ENCODE data around the gene MEIOB. TPM values are rescaled to one million over a fixed set of nuclear protein-coding genes. Genes with fewer than 3 reads are reported as not detected.

MEIOB gene
- total RNA-seq, 6 experiments from 2014 or later: not detected

GRCh38 chr16:1784977-1785845 lies 86.8 kb downstream of the MEIOB start:
- H3K27ac Mint-ChIP-seq: no peak overlapping the region
- peaks cover 4% of the 10 kb centered on the region; the same call in 1 of the 2 replicates for H3K36me3 Mint-ChIP-seq (ENCODE audit: low read depth)
- H3K9me3 Mint-ChIP-seq: no peaks in the 10 kb centered on the region

More at GRCh38 chr16:1784977-1785845, 86.8 kb downstream of the MEIOB start:
- DNase-seq: no peak
- Mint-ChIP-seq H3K4me1 (ENCODE audit: low read depth) (peaks cover 22% of the 10 kb centered on the region), H3K27me3 (ENCODE audit: insufficient read depth) (peaks cover 15% of the 10 kb centered on the region), H3K4me3 (no peak overlapping the region)
- no peak for TF ChIP-seq CTCF (IDR thresholded peaks at IDR 0.05)

Other genes with a start within 250 kb of the MEIOB start
- gene JPT2, start 193.9 kb downstream of the MEIOB start, total RNA-seq (2021; fragmentation: NEBNext Ultra II Directional; extraction: Animal tissue kit (Norgen Biotek cat#: 25700)): 10 to 100 TPM; 71.7 to 92.9 (median 80.8) TPM
- 10 to 100 TPM; 34.3 to 39.9 (median 37.1) TPM for gene MAPK8IP3, start 166.0 kb downstream of the MEIOB start, total RNA-seq (2021; fragmentation: NEBNext Ultra II Directional; extraction: Animal tissue kit (Norgen Biotek cat#: 25700))
- gene NME3, start 100.6 kb downstream of the MEIOB start, total RNA-seq (2021; fragmentation: NEBNext Ultra II Directional; extraction: Animal tissue kit (Norgen Biotek cat#: 25700)): 10 to 100 TPM; 28.2 to 61.0 (median 31.3) TPM
- gene EME2, start 99.4 kb downstream of the MEIOB start, total RNA-seq (2021; fragmentation: NEBNext Ultra II Directional; extraction: Animal tissue kit (Norgen Biotek cat#: 25700)): 10 to 100 TPM; 11.4 to 16.1 (median 12.3) TPM
- 100 to 1,000 TPM; 122 to 161 (median 132) TPM for gene MRPS34, start 99.0 kb downstream of the MEIOB start, total RNA-seq (2021; fragmentation: NEBNext Ultra II Directional; extraction: Animal tissue kit (Norgen Biotek cat#: 25700))
- gene SPSB3, start 89.6 kb downstream of the MEIOB start, total RNA-seq (2021; fragmentation: NEBNext Ultra II Directional; extraction: Animal tissue kit (Norgen Biotek cat#: 25700)): 10 to 100 TPM; 12.3 to 15.8 (median 13.9) TPM
- gene NUBP2, start 89.2 kb downstream of the MEIOB start, total RNA-seq (2021; fragmentation: NEBNext Ultra II Directional; extraction: Animal tissue kit (Norgen Biotek cat#: 25700)): 10 to 100 TPM; 41.5 to 53.8 (median 43.5) TPM
- not detected for gene IGFALS, start 78.5 kb downstream of the MEIOB start, total RNA-seq (2021; fragmentation: NEBNext Ultra II Directional; extraction: Animal tissue kit (Norgen Biotek cat#: 25700))
- gene HAGH, start 45.3 kb downstream of the MEIOB start, total RNA-seq (2021; fragmentation: NEBNext Ultra II Directional; extraction: Animal tissue kit (Norgen Biotek cat#: 25700)): 10 to 100 TPM; 34.2 to 55.3 (median 38.7) TPM
- 10 to 100 TPM; 29.4 to 40.7 (median 31.2) TPM for gene FAHD1, start 45.0 kb downstream of the MEIOB start, total RNA-seq (2021; fragmentation: NEBNext Ultra II Directional; extraction: Animal tissue kit (Norgen Biotek cat#: 25700))
- not detected for gene HS3ST6, start 46.3 kb upstream of the MEIOB start, total RNA-seq (2021; fragmentation: NEBNext Ultra II Directional; extraction: Animal tissue kit (Norgen Biotek cat#: 25700))
- gene MSRB1, start 71.0 kb upstream of the MEIOB start, total RNA-seq (2021; fragmentation: NEBNext Ultra II Directional; extraction: Animal tissue kit (Norgen Biotek cat#: 25700)): 10 to 100 TPM; 21.0 to 27.4 (median 22.7) TPM
- not detected for gene RPL3L, start 82.5 kb upstream of the MEIOB start, total RNA-seq (2021; fragmentation: NEBNext Ultra II Directional; extraction: Animal tissue kit (Norgen Biotek cat#: 25700))
- 100 to 1,000 TPM; 146 to 190 (median 173) TPM for gene NDUFB10, start 87.4 kb upstream of the MEIOB start, total RNA-seq (2021; fragmentation: NEBNext Ultra II Directional; extraction: Animal tissue kit (Norgen Biotek cat#: 25700))
- 1,000 to 10,000 TPM; 2,281 to 2,831 (median 2,477) TPM for gene RPS2, start 92.7 kb upstream of the MEIOB start, total RNA-seq (2021; fragmentation: NEBNext Ultra II Directional; extraction: Animal tissue kit (Norgen Biotek cat#: 25700))
- gene RNF151, start 94.7 kb upstream of the MEIOB start, total RNA-seq (2021; fragmentation: NEBNext Ultra II Directional; extraction: Animal tissue kit (Norgen Biotek cat#: 25700)): not detected
- 10 to 100 TPM; 42.4 to 47.3 (median 44.1) TPM for gene TBL3, start 99.9 kb upstream of the MEIOB start, total RNA-seq (2021; fragmentation: NEBNext Ultra II Directional; extraction: Animal tissue kit (Norgen Biotek cat#: 25700))
- under 1 TPM in 3 of 6 experiments, not detected in 3; 0.28 to 0.46 (median 0.45) TPM for gene NOXO1, start 109.3 kb upstream of the MEIOB start, total RNA-seq (2021; fragmentation: NEBNext Ultra II Directional; extraction: Animal tissue kit (Norgen Biotek cat#: 25700))
- 10 to 100 TPM; 28.8 to 45.5 (median 40.2) TPM for gene GFER, start 112.0 kb upstream of the MEIOB start, total RNA-seq (2021; fragmentation: NEBNext Ultra II Directional; extraction: Animal tissue kit (Norgen Biotek cat#: 25700))
- 1 to 10 TPM in 5 of 6 experiments, under 1 TPM in 1; 0.96 to 1.4 (median 1.2) TPM for gene SYNGR3, start 117.8 kb upstream of the MEIOB start, total RNA-seq (2021; fragmentation: NEBNext Ultra II Directional; extraction: Animal tissue kit (Norgen Biotek cat#: 25700))
- gene ZNF598, start 137.7 kb upstream of the MEIOB start, total RNA-seq (2021; fragmentation: NEBNext Ultra II Directional; extraction: Animal tissue kit (Norgen Biotek cat#: 25700)): 10 to 100 TPM; 37.1 to 48.1 (median 40.7) TPM
- 1 to 10 TPM in 4 of 6 experiments, under 1 TPM in 2; 0.57 to 2.1 (median 1.4) TPM for gene NPW, start 147.6 kb upstream of the MEIOB start, total RNA-seq (2021; fragmentation: NEBNext Ultra II Directional; extraction: Animal tissue kit (Norgen Biotek cat#: 25700))
- gene NHERF2, start 154.7 kb upstream of the MEIOB start, total RNA-seq (2021; fragmentation: NEBNext Ultra II Directional; extraction: Animal tissue kit (Norgen Biotek cat#: 25700)): 100 to 1,000 TPM; 140 to 177 (median 152) TPM
- gene NTHL1, start 175.7 kb upstream of the MEIOB start, total RNA-seq (2021; fragmentation: NEBNext Ultra II Directional; extraction: Animal tissue kit (Norgen Biotek cat#: 25700)): 10 to 100 TPM; 23.7 to 31.5 (median 26.4) TPM
- 10 to 100 TPM; 72.0 to 88.3 (median 83.2) TPM for gene TSC2, start 175.8 kb upstream of the MEIOB start, total RNA-seq (2021; fragmentation: NEBNext Ultra II Directional; extraction: Animal tissue kit (Norgen Biotek cat#: 25700))